SU-DHL-6 (cell line): ENCODE results near the gene POMT2.

ENCODE experiments used
- H2AFZ ChIP-seq: fragments of 200-600 bp; sonication (generic); 2 replicates; pipeline ENCODE4 v1.6.1; 2014; ENCODE audit warnings: low read depth, mild to moderate bottlenecking, moderate library complexity, mixed read lengths, antibody characterized with exemption, low read length; ENCODE audit not compliant: severe bottlenecking
- H3F3A ChIP-seq: fragments of 200-600 bp; shearing (Covaris generic); 2 replicates; pipeline ENCODE4 v1.6.0; 2016; ENCODE audit warnings: antibody characterized with exemption, mild to moderate bottlenecking; ENCODE audit not compliant: insufficient read depth
- H3K27ac ChIP-seq: fragments of 200-600 bp; sonication (generic); 2 replicates; pipeline ENCODE4 v1.5.1; 2016; ENCODE audit warnings: low read depth, mild to moderate bottlenecking, low read length, moderate library complexity, mixed read lengths
- H3K27me3 ChIP-seq: fragments of 200-600 bp; sonication (generic), shearing (Covaris generic); 2 replicates; pipeline ENCODE4 v1.6.0; 2014; ENCODE audit warnings: mild to moderate bottlenecking, low read length
- H3K36me3 ChIP-seq: fragments of 200-600 bp; sonication (generic); 2 replicates; pipeline ENCODE4 v1.6.1; 2014; ENCODE audit warnings: mild to moderate bottlenecking, low read length, mixed read lengths
- H3K4me2 ChIP-seq: fragments of 300-600, 200-600 bp; shearing (Covaris generic), sonication (generic); 2 replicates; pipeline ENCODE4 v1.6.0; 2014; ENCODE audit warnings: low read length, low read depth, mild to moderate bottlenecking; ENCODE audit not compliant: poor library complexity, severe bottlenecking
- H3K4me3 ChIP-seq: fragments of 200-600 bp; sonication (generic); 2 replicates; pipeline ENCODE4 v1.5.1; 2014; ENCODE audit warnings: antibody characterized with exemption, low read length, mild to moderate bottlenecking, mixed read lengths; ENCODE audit not compliant: insufficient read depth, poor library complexity, severe bottlenecking
- H3K79me2 ChIP-seq: fragments of 200-600 bp; sonication (generic); 2 replicates; pipeline ENCODE4 v1.6.1; 2014; ENCODE audit warnings: mild to moderate bottlenecking, low read length, moderate library complexity; ENCODE audit not compliant: insufficient read depth
- H3K9ac ChIP-seq: fragments of 200-600 bp; sonication (generic); 2 replicates; pipeline ENCODE4 v1.7.0; 2014; ENCODE audit warnings: mild to moderate bottlenecking, low read length
- H3K9me2 ChIP-seq: fragments of 200-600 bp; sonication (generic); replicated peaks from 2 replicates; pipeline ENCODE4 v1.6.1; 2014; ENCODE audit warnings: low read length; ENCODE audit not compliant: insufficient read depth
- H3K9me3 ChIP-seq: fragments of 200-600 bp; sonication (generic); 2 replicates; pipeline ENCODE4 v1.6.1; 2014; ENCODE audit warnings: low read length, mixed read lengths; ENCODE audit not compliant: insufficient read depth
- H4K20me1 ChIP-seq: fragments of 200-600 bp; sonication (generic); 2 replicates; pipeline ENCODE4 v1.6.1; 2014; ENCODE audit warnings: low read depth, mild to moderate bottlenecking, antibody characterized with exemption, low read length, moderate library complexity, mixed read lengths
- CTCF ChIP-seq: fragments of 200-600 bp; sonication (generic); IDR thresholded peaks from one replicate; pipeline ENCODE4 v1.5.1; 2017; ENCODE audit warnings: antibody characterized with exemption, mild to moderate bottlenecking, low read length, moderate library complexity; ENCODE audit not compliant: insufficient read depth, poor library complexity, severe bottlenecking
- EZH2phosphoT487 ChIP-seq: fragments of 200-600 bp; sonication (generic), shearing (Covaris generic); conservative IDR thresholded peaks from 2 replicates; pipeline ENCODE4 v1.6.1; 2018; ENCODE audit warnings: mild to moderate bottlenecking, antibody characterized with exemption, low read length, moderate library complexity, mixed read lengths

The POMT2 gene

GRCh38 chr14:77246784-77247183 is 73.9 kb downstream of the POMT2 start:
- H4K20me1 ChIP-seq, result no peaks in the 10 kb centered on the region
- H3K27ac ChIP-seq, result no peak overlapping the region
- H3K79me2 ChIP-seq, result no peaks in the 10 kb centered on the region
- no peaks in the 10 kb centered on the region for H3K9me3 ChIP-seq
- no peaks in the 10 kb centered on the region for H3K36me3 ChIP-seq
- no peak overlapping the region for H2AFZ ChIP-seq
- no peaks in the 10 kb centered on the region for H3K9me2 ChIP-seq
- no peak overlapping the region for H3K4me3 ChIP-seq
- H3K27me3 ChIP-seq, result no peaks in the 10 kb centered on the region
- TF ChIP-seq CTCF (no peak), EZH2phosphoT487 (no peak)
- no peaks in the 10 kb centered on the region for H3F3A ChIP-seq
- no peak overlapping the region for H3K9ac ChIP-seq
- H3K4me2 ChIP-seq, result no peak overlapping the region

- Histone ChIP-seq H2AFZ (no peak overlapping the region), H3K4me3 (no peak overlapping the region), H3K4me2 (no peak overlapping the region), H3K9me3 (no peaks in the 10 kb centered on the region), H3K36me3 (no peaks in the 10 kb centered on the region), H3K27me3 (no peaks in the 10 kb centered on the region), H3K27ac (no peak overlapping the region), H3F3A (no peaks in the 10 kb centered on the region), H3K79me2 (no peaks in the 10 kb centered on the region), H4K20me1 (no peaks in the 10 kb centered on the region), H3K9ac (no peak overlapping the region), H3K9me2 (no peaks in the 10 kb centered on the region)
- TF ChIP-seq CTCF, result no peak
- TF ChIP-seq EZH2phosphoT487, result no peak
These were observed 74.9 kb downstream of the POMT2 start for GRCh38 chr14:77245820-77246219.

- no peak overlapping the region for H3K4me2 ChIP-seq
- H3K9me2 ChIP-seq, result no peaks in the 10 kb centered on the region
- H3K36me3 ChIP-seq, result no peaks in the 10 kb centered on the region
- no peak for TF ChIP-seq EZH2phosphoT487
- H3K9ac ChIP-seq, result no peak overlapping the region
- no peak overlapping the region for H2AFZ ChIP-seq
- no peaks in the 10 kb centered on the region for H3F3A ChIP-seq
- no peak overlapping the region for H3K4me3 ChIP-seq
- no peaks in the 10 kb centered on the region for H3K27me3 ChIP-seq
- H3K27ac ChIP-seq, result no peak overlapping the region
- no peaks in the 10 kb centered on the region for H3K79me2 ChIP-seq
- H4K20me1 ChIP-seq, result no peaks in the 10 kb centered on the region
- H3K9me3 ChIP-seq, result no peaks in the 10 kb centered on the region
These were observed 76.8 kb downstream of the POMT2 start for GRCh38 chr14:77243853-77244252.

- Histone ChIP-seq H3K9me2 (no peaks in the 10 kb centered on the region), H3K9ac (no peak overlapping the region), H4K20me1 (no peaks in the 10 kb centered on the region), H2AFZ (no peak overlapping the region), H3F3A (no peaks in the 10 kb centered on the region), H3K27me3 (no peaks in the 10 kb centered on the region), H3K9me3 (no peaks in the 10 kb centered on the region), H3K4me3 (no peak overlapping the region), H3K36me3 (no peaks in the 10 kb centered on the region), H3K27ac (no peak overlapping the region), H3K4me2 (no peak overlapping the region), H3K79me2 (no peaks in the 10 kb centered on the region)
- no peak for TF ChIP-seq EZH2phosphoT487
These were observed 77.9 kb downstream of the POMT2 start for GRCh38 chr14:77242752-77243151.
